GM23338 (cell line): ENCODE measurements around the gene PHRF1. TPM values are rescaled to one million over a fixed set of nuclear protein-coding genes. Genes with fewer than 3 reads are reported as not detected.
A peak's percentile ranks its signal among the peaks of the same experiment; 100 is the strongest.

ENCODE experiments used
- ATAC-seq: fragments of 200-7000 bp; cut with Tn5 transposase; 3 replicates; pipeline ENCODE4 v1.9.1; 2020
- DNase-seq: peaks from one replicate; pipeline ENCODE4 v3.0.0-alpha.2; 2015; ENCODE audit warnings: low spot score
- H2AFZ ChIP-seq: fragments of 200-600 bp; sonication (generic); 2 replicates; pipeline ENCODE4 v1.8.0; 2016; ENCODE audit warnings: antibody characterized with exemption, mild to moderate bottlenecking, moderate library complexity
- H3F3A ChIP-seq: fragments of 200-600 bp; sonication (generic); replicated peaks from 2 replicates; pipeline ENCODE4 v1.8.0; 2017; ENCODE audit warnings: antibody characterized with exemption, mixed run types, low read depth
- H3K27ac ChIP-seq: fragments of 200-600 bp; sonication (generic); 2 replicates; pipeline ENCODE4 v1.6.1; 2016; ENCODE audit warnings: low read depth
- H3K27me3 ChIP-seq: fragments of 200-600 bp; sonication (generic); 2 replicates; pipeline ENCODE4 v1.8.0; 2016; ENCODE audit warnings: mild to moderate bottlenecking, mixed run types, moderate library complexity; ENCODE audit not compliant: insufficient read depth
- H3K36me3 ChIP-seq: fragments of 200-600 bp; sonication (generic); 2 replicates; pipeline ENCODE4 v1.8.0; 2016; ENCODE audit warnings: mild to moderate bottlenecking; ENCODE audit not compliant: insufficient read depth
- H3K4me1 ChIP-seq: fragments of 200-600 bp; sonication (generic); 2 replicates; pipeline ENCODE4 v1.8.0; 2016; ENCODE audit warnings: mild to moderate bottlenecking, moderate library complexity; ENCODE audit not compliant: insufficient read depth
- H3K4me2 ChIP-seq: fragments of 200-600 bp; sonication (generic); 2 replicates; pipeline ENCODE4 v1.7.1; 2017; ENCODE audit warnings: mixed run types
- H3K4me3 ChIP-seq: fragments of 200-600 bp; sonication (generic); 2 replicates; pipeline ENCODE4 v1.6.1; 2016; ENCODE audit warnings: mixed run types
- H3K79me2 ChIP-seq: fragments of 200-600 bp; sonication (generic); replicated peaks from 2 replicates; pipeline ENCODE4 v1.8.0; 2017; ENCODE audit warnings: mild to moderate bottlenecking; ENCODE audit not compliant: insufficient read depth
- H3K9me2 ChIP-seq: fragments of 200-600 bp; sonication (generic); 2 replicates; pipeline ENCODE4 v1.8.0; 2017; ENCODE audit not compliant: insufficient read depth
- H4K20me1 ChIP-seq: fragments of 200-600 bp; sonication (generic); replicated peaks from 2 replicates; pipeline ENCODE4 v1.8.0; 2017; ENCODE audit warnings: mild to moderate bottlenecking; ENCODE audit not compliant: insufficient read depth
- H3K27ac Mint-ChIP-seq: 2 replicates; pipeline ENCODE4 v1.8.0; 2020; ENCODE audit warnings: inconsistent platforms, mild to moderate bottlenecking, moderate library complexity, mixed read lengths
- H3K27me3 Mint-ChIP-seq: 3 replicates; pipeline ENCODE4 v1.8.0; 2022; ENCODE audit warnings: low read depth, mild to moderate bottlenecking, moderate library complexity, mixed read lengths, inconsistent platforms; ENCODE audit not compliant: insufficient read depth, poor library complexity
- H3K36me3 Mint-ChIP-seq: 3 replicates; pipeline ENCODE4 v1.8.0; 2021; ENCODE audit warnings: low read depth, mild to moderate bottlenecking, inconsistent platforms, moderate library complexity, mixed read lengths
- H3K4me1 Mint-ChIP-seq: 3 replicates; pipeline ENCODE4 v1.8.0; 2020; ENCODE audit warnings: mild to moderate bottlenecking, inconsistent platforms, mixed read lengths
- H3K4me3 Mint-ChIP-seq: 3 replicates; pipeline ENCODE4 v1.8.0; 2021; ENCODE audit warnings: moderate library complexity, mild to moderate bottlenecking, inconsistent platforms, mixed read lengths
- H3K9me3 Mint-ChIP-seq: 3 replicates; pipeline ENCODE4 v1.8.0; 2020; ENCODE audit warnings: moderate library complexity, mild to moderate bottlenecking, inconsistent platforms, mixed read lengths
- CTCF ChIP-seq, 2 experiments: fragments of 200-600 bp in 1 of 2; sonication (generic) in 1 of 2; conservative IDR thresholded peaks; 2 replicates each; pipeline versions ENCODE4 v1.5.1 to v1.6.1; 2016 to 2017; ENCODE audit warnings: antibody characterized with exemption in 2 of 2, low read depth in 2 of 2, mild to moderate bottlenecking in 2 of 2, moderate library complexity in 1 of 2
- ETS1 ChIP-seq: IDR thresholded peaks from 2 replicates; pipeline ENCODE4 v1.6.1; 2016; ENCODE audit warnings: antibody characterized with exemption
- EZH2 ChIP-seq: fragments of 200-600 bp; sonication (generic); IDR thresholded peaks from one replicate; pipeline ENCODE4 v1.8.0; 2017; ENCODE audit warnings: antibody characterized with exemption, mild to moderate bottlenecking, low read depth; ENCODE audit not compliant: unreplicated experiment
- JUNB ChIP-seq: IDR thresholded peaks from one replicate; pipeline ENCODE4 v1.6.1; 2016; ENCODE audit warnings: antibody characterized with exemption; ENCODE audit not compliant: unreplicated experiment
- NANOG ChIP-seq: IDR thresholded peaks from 2 replicates; pipeline ENCODE4 v1.6.1; 2016; ENCODE audit warnings: antibody characterized with exemption, borderline replicate concordance
- POLR2AphosphoS5 ChIP-seq: IDR thresholded peaks from 2 replicates; pipeline ENCODE4 v1.6.1; 2016; ENCODE audit warnings: antibody characterized with exemption, low read depth
- STAT1 ChIP-seq: IDR thresholded peaks from one replicate; pipeline ENCODE4 v1.6.1; 2016; ENCODE audit warnings: antibody characterized with exemption; ENCODE audit not compliant: unreplicated experiment
- ZNF114 ChIP-seq: fragments of 250-450 bp; sonication (Bioruptor Pico); IDR thresholded peaks from 2 replicates; pipeline ENCODE4 v1.5.0; 2020; ENCODE audit warnings: mild to moderate bottlenecking, moderate library complexity
- polyA plus RNA-seq: library from polyadenylated mRNA; unstranded; fragments of >200 nt; fragmentation: Nextera tagmentation; extraction: Ambion mirVana; gene quantifications from 2 replicates; pipeline ENCODE4 v1.2.1, GENCODE V29; 2016
- total RNA-seq: library from RNA; depleted of rRNA; stranded (reverse); fragments of >200 nt; shearing (Covaris generic); gene quantifications from 2 replicates; pipeline ENCODE4 v1.2.3, GENCODE V29; 2014
- TF ChIP-seq, protein P1 (sequence below): IDR thresholded peaks from one replicate; pipeline ENCODE4 v1.6.1; 2018; ENCODE audit warnings: antibody characterized with exemption; ENCODE audit not compliant: unreplicated experiment

Gene PHRF1
- total and polyA plus RNA-seq, 2 experiments from 2014 or later: 11.0 to 45.9 TPM

DNA sequence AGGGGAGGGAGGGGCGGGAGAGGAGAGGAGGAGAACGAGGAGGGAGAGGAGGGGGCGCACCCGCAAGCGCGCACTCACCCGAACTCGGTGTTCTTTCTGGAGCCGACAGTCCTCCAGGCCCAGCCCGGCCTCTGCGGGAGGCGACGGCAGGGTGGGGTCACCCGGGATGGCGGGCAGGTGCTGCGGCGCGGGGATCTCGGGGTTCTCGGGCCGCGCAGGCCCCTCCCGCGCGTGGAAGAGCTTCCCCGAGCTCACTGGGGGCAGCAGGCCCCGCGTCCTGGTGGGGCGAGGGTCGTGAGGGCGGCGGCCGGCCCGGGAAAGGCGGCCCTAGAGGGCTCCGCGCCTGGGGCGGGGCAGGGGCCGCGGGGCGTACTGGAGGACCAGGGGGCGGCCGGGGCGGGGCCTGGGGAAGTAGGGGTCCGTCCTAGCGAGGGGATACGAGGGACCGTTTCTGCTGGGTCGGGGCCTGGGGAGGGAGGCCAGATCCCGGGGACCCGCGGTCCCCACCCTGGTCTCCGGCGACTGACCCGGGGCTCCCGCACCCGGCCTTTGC lies 21.0 kb upstream of the PHRF1 start:
- H3K4me3 Mint-ChIP-seq: peak overlapping the region; percentile 63; the same call in 2 of the 3 replicates
- DNase-seq (peak; percentile 54), ATAC-seq (peak; percentile 25)

GRCh38 chr11:555780-556661 lies 20.2 kb upstream of the PHRF1 start:
- H3K9me2 ChIP-seq: no peaks in the 10 kb centered on the region
- H3F3A ChIP-seq: peaks cover 12% of the 10 kb centered on the region; the same call in 1 of the 2 replicates
- no peaks in the 10 kb centered on the region for H3K36me3 Mint-ChIP-seq
- 0 out of 2 replicates have a peak overlapping the region, but pooled peaks have one; percentile 38 for H2AFZ ChIP-seq
- peaks cover 11% of the 10 kb centered on the region for H3K4me1 Mint-ChIP-seq
- peak overlapping the region; percentile 69 for H3K4me3 Mint-ChIP-seq
- H3K4me1 ChIP-seq: peaks cover 10% of the 10 kb centered on the region
- peaks cover 28% of the 10 kb centered on the region for H3K27me3 ChIP-seq
- H3K9me3 Mint-ChIP-seq: peaks cover 2% of the 10 kb centered on the region; the same call in 1 of the 3 replicates
- H3K27ac ChIP-seq: no peak overlapping the region
- ATAC-seq (peak; percentile 0; the same call in 2 of the 3 replicates), DNase-seq (peak; percentile 57)
- peaks cover 28% of the 10 kb centered on the region for H3K27me3 Mint-ChIP-seq
- peak overlapping the region; percentile 74 for H3K4me3 ChIP-seq
- H3K27ac Mint-ChIP-seq: no peak overlapping the region
- H4K20me1 ChIP-seq: no peaks in the 10 kb centered on the region
- no peaks in the 10 kb centered on the region for H3K79me2 ChIP-seq
- H3K4me2 ChIP-seq: peak overlapping the region; percentile 90
- H3K36me3 ChIP-seq: no peaks in the 10 kb centered on the region
- no peak for TF ChIP-seq CTCF (conservative IDR thresholded peaks at IDR 0.05; ENCODE audit: low read depth in 2 of 2)
- no peak for TF ChIP-seq JUNB
- no peak for TF ChIP-seq NANOG
- TF ChIP-seq ZNF114 (CRISPR knock-in tag): no peak
- TF ChIP-seq, protein P1, sequence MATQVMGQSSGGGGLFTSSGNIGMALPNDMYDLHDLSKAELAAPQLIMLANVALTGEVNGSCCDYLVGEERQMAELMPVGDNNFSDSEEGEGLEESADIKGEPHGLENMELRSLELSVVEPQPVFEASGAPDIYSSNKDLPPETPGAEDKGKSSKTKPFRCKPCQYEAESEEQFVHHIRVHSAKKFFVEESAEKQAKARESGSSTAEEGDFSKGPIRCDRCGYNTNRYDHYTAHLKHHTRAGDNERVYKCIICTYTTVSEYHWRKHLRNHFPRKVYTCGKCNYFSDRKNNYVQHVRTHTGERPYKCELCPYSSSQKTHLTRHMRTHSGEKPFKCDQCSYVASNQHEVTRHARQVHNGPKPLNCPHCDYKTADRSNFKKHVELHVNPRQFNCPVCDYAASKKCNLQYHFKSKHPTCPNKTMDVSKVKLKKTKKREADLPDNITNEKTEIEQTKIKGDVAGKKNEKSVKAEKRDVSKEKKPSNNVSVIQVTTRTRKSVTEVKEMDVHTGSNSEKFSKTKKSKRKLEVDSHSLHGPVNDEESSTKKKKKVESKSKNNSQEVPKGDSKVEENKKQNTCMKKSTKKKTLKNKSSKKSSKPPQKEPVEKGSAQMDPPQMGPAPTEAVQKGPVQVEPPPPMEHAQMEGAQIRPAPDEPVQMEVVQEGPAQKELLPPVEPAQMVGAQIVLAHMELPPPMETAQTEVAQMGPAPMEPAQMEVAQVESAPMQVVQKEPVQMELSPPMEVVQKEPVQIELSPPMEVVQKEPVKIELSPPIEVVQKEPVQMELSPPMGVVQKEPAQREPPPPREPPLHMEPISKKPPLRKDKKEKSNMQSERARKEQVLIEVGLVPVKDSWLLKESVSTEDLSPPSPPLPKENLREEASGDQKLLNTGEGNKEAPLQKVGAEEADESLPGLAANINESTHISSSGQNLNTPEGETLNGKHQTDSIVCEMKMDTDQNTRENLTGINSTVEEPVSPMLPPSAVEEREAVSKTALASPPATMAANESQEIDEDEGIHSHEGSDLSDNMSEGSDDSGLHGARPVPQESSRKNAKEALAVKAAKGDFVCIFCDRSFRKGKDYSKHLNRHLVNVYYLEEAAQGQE: no peak
- TF ChIP-seq EZH2: peak; percentile 63

More for the DNA sequence above, 21.0 kb upstream of the PHRF1 start:
- Histone ChIP-seq H3K9me2 (no peaks in the 10 kb centered on the region), H4K20me1 (no peaks in the 10 kb centered on the region), H3K27ac (no peak overlapping the region), H3K4me2 (peak overlapping the region; percentile 90), H3K79me2 (no peaks in the 10 kb centered on the region), H3K36me3 (no peaks in the 10 kb centered on the region), H2AFZ (0 out of 2 replicates have a peak overlapping the region, but pooled peaks have one; percentile 85), H3K4me1 (peaks cover 10% of the 10 kb centered on the region), H3K27me3 (peaks cover 28% of the 10 kb centered on the region), H3K4me3 (peak overlapping the region; percentile 74), H3F3A (peaks cover 12% of the 10 kb centered on the region; the same call in 1 of the 2 replicates)
- TF ChIP-seq JUNB: no peak
- no peak for TF ChIP-seq ETS1
- no peak for TF ChIP-seq STAT1
- TF ChIP-seq POLR2AphosphoS5: peak; percentile 62
- Mint-ChIP-seq H3K27me3 (peaks cover 28% of the 10 kb centered on the region), H3K27ac (no peak overlapping the region), H3K36me3 (no peaks in the 10 kb centered on the region), H3K9me3 (peaks cover 2% of the 10 kb centered on the region; the same call in 1 of the 3 replicates), H3K4me1 (peaks cover 11% of the 10 kb centered on the region)
